Stimulated activated CD4-positive, alpha-beta T cell treated with anti-CD3 and anti-CD28 coated beads, Interleukin-2, amount 100 ng/mL, for 4 hours (primary cell): ENCODE data around the gene PCDHGB4.
"Not testable (repeated sequence)": the region's sequence is repeated elsewhere in the genome, so short reads cannot be mapped to it uniquely, and the experiment has no call there.

Experiments
- DNase-seq: peaks from one replicate; pipeline ENCODE4 v3.0.0-alpha.2; 2020; ENCODE audit warnings: low read depth

The PCDHGB4 gene

DNA sequence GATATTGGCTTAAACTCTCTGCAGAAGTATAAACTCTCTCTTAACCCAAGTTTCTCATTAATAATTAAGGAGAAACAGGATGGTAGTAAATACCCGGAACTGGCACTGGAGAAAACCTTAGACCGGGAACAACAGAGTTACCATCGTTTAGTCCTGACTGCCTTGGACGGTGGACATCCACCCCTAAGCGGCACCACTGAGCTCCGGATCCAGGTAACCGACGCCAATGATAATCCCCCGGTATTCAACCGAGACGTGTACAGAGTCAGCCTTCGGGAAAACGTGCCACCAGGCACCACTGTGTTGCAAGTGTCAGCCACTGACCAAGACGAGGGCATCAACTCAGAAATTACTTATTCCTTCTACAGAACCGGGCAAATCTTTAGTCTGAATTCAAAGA is 11.1 kb downstream of the PCDHGB4 start:
- no peak for DNase-seq

DNA sequence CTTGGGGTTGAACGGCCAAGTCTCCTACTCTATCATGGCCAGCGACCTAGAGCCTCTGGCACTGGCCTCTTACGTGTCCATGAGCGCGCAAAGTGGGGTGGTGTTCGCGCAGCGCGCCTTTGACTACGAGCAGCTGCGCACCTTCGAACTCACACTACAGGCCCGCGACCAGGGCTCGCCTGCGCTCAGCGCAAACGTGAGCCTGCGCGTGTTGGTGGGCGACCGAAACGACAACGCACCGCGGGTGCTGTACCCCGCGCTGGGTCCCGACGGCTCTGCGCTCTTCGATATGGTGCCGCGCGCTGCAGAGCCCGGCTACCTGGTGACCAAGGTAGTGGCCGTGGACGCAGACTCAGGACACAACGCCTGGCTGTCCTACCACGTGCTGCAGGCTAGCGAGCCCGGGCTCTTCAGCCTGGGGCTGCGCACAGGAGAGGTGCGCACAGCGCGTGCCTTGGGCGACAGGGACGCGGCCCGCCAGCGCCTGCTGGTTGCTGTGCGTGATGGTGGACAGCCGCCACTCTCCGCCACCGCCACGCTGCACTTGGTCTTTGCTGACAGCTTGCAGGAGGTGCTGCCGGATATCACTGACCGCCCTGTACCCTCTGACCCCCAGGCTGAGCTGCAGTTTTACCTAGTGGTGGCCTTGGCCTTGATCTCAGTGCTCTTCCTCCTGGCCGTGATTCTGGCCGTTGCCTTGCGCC is 12.2 kb downstream of the PCDHGB4 start:
- no peak for DNase-seq

DNA sequence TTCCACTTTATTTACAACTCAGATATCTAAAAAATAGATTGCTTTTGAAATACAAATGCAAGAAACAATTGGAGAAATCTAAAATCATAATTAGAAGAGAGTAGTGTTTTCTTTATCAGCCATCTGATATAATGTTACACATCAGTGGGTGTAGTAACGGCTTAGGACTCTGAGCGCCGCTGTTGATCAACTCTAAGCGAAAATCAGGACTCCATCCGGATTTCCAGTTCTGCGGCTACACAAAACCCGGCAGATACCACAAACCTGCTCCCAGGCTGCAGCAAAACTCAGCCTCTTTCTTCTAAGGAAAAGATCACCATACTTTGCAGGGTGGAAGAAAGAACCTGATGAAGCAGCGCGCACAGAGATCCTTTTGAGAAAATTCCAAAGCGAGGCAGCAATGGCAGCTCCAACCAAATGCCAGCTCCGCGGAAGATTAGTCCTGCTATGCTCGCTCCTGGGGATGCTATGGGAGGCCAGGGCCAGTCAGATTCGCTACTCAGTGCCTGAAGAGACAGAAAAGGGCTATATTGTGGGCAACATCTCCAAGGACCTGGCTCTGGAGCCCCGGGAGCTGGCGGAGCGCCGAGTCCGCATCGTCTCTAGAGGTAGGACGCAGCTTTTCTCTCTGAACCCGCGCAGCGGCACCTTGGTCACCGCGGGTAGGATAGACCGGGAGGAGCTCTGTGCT is 15.2 kb downstream of the PCDHGB4 start, which contains the start of gene PCDHGA9:
Gene PCDHGA9, plus strand, starts transcription at position 226 of the 691 bp plus-strand sequence. Its CDS starts 175 bp downstream, at position 401.
- no peak for DNase-seq

DNA sequence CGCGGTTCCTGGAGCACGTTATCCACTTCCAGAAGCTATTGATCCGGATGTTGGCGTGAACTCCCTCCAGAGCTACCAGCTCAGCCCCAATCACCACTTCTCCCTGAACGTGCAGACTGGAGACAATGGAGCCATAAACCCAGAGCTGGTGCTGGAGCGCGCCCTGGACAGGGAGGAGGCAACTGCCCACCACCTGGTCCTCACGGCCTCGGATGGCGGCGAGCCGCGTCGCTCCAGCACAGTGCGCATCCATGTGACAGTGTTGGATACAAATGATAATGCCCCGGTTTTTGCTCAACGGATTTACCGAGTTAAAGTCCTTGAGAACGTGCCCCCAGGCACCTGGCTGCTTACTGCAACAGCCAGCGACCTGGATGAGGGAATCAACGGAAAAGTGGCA is 15.9 kb downstream of the PCDHGB4 start:
- no peak for DNase-seq

DNA sequence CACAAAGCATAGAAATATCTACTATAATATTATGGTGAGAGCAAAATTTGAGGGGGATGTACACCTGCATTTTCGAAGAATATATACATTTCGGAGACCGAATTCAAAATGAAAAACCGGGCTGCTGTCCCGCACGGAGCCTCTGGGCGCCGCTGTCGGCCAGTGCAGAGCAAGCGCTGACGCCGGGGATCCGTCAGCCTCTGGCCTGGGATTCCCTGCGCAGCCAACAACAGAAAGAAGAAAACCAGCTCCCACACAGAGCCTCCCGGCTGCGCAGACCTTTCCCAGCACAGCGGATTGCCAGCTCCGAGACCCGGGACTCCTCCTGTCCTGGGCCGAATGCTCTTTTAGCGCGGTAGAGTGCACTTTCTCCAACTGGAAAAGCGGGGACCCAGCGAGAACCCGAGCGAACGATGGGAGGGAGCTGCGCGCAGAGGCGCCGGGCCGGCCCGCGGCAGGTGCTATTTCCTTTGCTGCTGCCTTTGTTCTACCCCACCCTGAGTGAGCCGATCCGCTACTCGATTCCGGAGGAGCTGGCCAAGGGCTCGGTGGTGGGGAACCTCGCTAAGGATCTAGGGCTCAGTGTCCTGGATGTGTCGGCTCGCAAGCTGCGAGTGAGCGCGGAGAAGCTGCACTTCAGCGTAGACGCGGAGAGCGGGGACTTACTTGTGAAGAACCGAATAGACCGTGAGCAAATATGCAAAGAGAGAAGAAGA is 20.4 kb downstream of the PCDHGB4 start, which contains the start of gene PCDHGB6:
Gene PCDHGB6, plus strand, starts transcription at position 232 of the 716 bp plus-strand sequence. Its CDS starts 182 bp downstream, at position 414.
- DNase-seq, result not testable (repeated sequence)

DNA sequence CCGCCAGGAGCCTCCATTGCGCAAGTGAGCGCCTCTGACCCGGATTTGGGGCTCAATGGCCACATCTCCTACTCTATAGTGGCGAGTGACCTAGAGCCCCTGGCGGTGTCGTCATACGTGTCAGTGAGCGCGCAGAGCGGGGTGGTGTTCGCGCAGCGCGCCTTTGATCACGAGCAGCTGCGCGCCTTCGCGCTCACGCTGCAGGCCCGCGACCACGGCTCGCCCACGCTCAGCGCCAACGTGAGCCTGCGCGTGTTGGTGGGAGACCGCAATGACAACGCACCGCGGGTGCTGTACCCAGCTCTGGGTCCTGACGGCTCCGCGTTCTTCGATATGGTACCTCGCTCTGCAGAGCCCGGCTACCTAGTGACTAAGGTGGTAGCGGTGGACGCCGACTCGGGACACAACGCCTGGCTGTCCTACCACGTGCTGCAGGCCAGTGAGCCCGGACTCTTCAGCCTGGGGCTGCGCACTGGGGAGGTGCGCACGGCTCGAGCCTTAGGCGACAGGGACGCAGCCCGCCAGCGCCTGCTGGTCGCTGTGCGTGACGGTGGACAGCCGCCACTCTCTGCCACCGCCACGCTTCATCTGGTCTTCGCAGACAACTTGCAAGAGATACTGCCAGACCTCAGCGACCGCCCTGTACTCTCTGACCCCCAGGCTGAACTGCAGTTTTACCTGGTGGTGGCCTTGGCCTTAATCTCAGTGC is 22.3 kb downstream of the PCDHGB4 start:
- no peak for DNase-seq

DNA sequence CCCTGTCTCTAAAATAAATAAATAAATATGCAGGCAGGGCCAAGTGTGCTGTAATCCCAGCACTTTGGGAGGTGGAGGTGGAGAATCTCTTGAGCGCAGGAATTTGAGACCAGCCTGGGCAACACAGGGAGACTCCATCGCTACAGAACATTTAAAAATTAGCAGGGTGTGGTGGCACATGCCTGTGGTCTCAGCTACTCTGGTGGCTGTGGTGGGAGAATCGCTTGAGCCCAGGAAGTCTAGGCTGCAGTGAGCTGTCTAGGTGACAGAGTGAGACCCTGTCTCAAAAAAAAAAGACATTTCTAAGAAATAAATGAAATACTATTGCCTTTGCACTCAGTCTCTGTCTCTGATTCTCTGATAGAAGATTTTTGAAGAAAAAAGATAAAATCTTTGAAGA is 24.1 kb downstream of the PCDHGB4 start:
- DNase-seq, result no peak

DNA sequence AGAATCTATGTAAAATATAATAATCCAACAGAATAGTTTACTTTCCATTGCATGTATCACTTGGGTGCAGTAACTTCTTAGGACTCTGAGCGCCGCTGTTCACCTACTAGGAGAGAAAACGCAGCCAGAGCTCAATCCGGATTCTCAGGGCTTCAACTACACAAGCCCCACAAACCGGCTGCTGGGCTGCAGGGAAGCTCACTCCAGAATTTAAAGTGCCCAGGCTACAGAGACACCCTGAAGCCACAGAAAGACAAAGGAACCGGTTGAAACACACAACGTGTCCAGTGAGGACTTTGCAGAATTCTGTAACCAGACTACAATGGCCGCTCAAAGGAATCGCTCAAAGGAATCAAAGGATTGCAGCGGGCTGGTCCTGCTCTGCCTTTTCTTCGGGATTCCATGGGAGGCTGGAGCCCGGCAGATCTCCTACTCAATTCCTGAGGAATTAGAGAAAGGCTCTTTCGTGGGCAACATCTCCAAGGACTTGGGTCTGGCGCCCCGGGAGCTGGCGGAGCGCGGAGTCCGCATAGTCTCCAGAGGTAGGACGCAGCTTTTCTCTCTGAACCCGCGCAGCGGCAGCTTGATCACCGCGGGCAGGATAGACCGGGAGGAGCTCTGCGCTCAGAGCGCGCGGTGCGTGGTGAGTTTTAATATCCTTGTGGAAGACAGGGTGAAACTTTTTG is 25.5 kb downstream of the PCDHGB4 start, which contains the start of gene PCDHGA10:
Gene PCDHGA10, plus strand, starts transcription at position 134 of the 686 bp plus-strand sequence. Its CDS starts 189 bp downstream, at position 323.
- DNase-seq, result no peak

DNA sequence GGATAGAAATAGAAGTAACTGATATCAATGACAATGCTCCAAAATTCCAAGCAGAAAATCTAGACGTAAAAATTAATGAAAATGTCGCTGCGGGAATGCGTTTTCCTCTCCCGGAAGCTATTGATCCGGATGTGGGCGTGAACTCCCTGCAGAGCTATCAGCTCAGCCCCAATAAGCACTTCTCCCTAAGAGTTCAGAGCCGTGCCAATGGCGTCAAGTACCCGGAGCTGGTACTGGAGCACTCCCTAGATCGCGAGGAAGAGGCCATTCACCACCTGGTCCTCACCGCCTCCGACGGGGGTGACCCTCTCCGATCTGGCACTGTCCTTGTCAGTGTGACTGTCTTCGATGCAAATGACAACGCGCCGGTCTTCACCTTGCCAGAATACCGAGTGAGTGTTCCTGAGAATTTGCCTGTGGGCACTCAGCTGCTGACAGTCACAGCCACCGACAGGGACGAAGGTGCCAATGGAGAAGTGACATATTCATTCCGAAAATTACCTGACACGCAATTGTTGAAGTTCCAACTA is 26.1 kb downstream of the PCDHGB4 start:
- no peak for DNase-seq

DNA sequence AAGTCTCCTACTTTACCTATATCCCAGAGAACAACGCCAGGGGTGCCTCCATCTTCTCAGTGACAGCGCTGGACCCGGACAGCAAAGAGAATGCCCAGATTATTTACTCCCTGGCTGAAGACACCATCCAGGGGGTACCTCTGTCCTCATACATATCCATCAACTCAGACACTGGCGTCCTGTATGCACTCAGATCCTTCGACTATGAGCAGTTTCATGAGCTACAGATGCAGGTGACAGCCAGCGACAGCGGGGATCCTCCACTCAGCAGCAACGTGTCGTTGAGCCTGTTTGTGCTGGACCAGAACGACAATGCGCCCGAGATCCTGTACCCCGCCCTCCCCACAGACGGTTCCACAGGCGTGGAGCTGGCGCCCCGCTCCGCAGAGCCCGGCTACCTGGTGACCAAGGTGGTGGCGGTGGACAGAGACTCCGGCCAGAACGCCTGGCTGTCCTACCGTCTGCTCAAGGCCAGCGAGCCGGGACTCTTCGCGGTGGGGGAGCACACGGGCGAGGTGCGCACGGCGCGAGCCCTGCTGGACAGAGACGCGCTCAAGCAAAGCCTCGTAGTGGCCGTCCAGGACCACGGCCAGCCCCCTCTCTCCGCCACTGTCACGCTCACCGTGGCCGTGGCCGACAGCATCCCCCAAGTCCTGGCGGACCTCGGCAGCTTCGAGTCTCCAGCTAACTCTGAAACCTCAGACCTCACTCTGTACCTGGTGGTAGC is 27.2 kb downstream of the PCDHGB4 start:
- DNase-seq, result not testable (repeated sequence)

DNA sequence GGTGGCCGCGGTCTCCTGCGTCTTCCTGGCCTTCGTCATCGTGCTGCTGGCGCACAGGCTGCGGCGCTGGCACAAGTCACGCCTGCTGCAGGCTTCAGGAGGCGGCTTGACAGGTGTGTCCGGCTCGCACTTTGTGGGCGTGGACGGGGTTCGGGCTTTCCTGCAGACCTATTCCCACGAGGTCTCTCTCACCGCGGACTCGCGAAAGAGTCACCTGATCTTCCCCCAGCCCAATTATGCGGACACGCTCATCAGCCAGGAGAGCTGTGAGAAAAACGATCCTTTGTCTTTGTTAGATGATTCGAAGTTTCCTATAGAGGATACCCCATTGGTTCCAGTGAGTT is 27.7 kb downstream of the PCDHGB4 start:
- not testable (repeated sequence) for DNase-seq

DNA sequence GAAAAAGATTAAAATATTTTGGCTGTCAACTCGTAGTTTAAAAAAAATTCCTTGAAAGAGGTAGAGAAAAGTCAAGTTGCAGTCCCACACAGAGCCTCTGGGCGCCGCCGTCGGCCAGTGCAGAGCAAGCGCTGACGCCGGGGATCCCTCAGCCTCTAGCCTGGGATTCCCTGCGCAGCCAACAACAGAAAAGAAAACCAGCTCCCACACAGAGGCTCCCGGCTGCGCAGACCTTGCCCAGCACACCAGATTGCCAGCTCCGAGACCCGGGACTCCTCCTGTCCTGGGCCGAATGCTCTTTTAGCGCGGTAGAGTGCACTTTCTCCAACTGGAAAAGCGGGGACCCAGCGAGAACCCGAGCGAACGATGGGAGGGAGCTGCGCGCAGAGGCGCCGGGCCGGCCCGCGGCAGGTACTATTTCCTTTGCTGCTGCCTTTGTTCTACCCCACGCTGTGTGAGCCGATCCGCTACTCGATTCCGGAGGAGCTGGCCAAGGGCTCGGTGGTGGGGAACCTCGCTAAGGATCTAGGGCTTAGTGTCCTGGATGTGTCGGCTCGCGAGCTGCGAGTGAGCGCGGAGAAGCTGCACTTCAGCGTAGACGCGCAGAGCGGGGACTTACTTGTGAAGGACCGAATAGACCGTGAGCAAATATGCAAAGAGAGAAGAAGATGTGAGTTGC is 30.1 kb downstream of the PCDHGB4 start, which contains the start of gene PCDHGB7:
Gene PCDHGB7, plus strand, starts transcription at position 184 of the 679 bp plus-strand sequence. Its CDS starts 183 bp downstream, at position 367.
- DNase-seq, result not testable (repeated sequence)

DNA sequence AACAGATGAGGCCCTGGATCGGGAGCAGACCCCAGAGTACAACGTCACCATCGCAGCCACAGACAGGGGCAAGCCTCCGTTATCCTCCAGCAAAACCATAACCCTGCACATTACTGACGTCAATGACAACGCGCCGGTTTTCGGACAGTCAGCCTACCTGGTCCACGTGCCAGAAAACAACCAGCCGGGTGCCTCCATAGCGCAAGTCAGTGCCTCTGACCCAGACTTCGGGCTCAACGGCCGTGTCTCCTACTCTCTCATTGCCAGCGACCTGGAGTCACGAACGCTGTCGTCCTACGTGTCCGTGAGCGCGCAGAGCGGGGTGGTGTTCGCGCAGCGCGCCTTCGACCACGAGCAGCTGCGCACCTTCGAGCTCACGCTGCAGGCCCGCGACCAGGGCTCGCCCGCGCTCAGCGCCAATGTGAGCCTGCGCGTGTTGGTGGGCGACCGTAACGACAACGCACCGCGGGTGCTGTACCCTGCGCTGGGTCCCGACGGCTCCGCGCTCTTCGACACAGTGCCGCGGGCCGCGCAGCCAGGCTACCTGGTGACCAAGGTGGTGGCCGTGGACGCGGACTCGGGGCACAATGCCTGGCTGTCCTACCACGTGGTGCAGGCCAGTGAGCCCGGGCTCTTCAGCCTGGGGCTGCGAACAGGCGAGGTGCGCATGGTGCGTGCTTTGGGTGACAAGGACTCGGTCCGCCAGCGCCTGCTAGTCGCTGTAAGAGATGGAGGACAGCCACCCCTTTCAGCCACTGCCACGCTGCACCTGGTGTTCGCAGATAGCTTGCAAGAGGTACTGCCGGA is 31.8 kb downstream of the PCDHGB4 start:
- DNase-seq, result no peak

DNA sequence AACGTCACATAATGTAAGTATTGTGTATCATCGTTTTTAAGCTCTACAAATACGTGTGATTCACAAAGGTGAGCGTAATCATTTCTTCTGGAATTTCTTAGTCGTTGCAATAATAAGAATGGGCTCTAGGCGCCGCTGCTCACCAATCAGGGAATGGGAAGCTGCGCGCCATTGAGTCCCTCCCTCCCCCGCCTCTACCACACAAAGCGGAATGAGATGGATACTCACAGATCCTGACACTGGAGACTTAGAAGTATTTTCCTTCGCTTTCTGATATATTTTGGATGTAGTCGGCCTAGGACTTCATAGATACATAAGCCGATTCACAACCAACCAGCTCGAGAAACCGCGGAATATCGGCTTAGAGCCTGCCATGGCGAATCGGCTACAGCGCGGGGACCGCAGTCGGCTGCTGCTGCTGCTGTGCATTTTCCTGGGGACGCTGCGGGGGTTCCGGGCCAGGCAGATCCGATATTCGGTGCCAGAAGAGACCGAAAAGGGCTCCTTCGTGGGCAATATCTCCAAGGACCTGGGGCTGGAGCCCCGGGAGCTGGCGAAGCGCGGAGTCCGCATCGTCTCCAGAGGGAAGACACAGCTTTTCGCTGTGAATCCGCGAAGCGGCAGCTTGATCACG is 33.5 kb downstream of the PCDHGB4 start, which contains the start of gene PCDHGA11:
Gene PCDHGA11, plus strand, starts transcription at position 197 of the 634 bp plus-strand sequence. Its CDS starts 177 bp downstream, at position 374.
- DNase-seq, result no peak

DNA sequence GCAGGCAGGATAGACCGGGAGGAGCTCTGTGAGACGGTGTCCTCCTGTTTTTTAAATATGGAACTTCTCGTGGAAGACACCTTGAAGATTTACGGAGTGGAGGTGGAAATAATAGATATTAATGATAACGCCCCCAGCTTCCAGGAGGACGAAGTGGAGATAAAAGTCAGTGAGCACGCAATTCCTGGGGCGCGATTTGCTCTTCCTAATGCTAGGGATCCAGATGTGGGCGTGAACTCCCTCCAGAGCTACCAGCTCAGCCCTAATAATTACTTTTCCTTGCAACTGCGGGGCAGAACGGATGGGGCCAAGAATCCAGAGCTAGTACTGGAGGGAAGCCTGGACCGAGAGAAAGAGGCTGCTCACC is 34.0 kb downstream of the PCDHGB4 start:
- DNase-seq, result no peak

DNA sequence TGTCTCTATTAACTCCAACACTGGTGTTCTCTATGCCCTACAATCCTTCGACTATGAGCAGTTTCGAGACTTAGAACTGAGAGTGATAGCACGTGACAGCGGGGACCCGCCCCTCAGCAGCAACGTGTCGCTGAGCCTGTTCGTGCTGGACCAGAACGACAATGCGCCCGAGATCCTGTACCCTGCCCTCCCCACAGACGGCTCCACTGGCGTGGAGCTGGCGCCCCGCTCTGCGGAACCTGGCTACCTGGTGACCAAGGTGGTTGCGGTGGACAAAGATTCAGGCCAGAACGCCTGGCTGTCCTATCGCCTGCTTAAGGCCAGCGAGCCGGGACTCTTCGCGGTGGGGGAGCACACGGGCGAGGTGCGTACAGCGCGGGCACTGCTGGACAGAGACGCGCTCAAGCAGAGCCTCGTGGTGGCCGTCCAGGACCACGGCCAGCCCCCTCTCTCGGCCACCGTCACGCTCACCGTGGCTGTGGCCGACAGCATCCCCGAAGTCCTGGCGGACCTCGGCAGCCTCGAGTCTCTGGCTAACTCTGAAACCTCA is 35.3 kb downstream of the PCDHGB4 start:
- no peak for DNase-seq

DNA sequence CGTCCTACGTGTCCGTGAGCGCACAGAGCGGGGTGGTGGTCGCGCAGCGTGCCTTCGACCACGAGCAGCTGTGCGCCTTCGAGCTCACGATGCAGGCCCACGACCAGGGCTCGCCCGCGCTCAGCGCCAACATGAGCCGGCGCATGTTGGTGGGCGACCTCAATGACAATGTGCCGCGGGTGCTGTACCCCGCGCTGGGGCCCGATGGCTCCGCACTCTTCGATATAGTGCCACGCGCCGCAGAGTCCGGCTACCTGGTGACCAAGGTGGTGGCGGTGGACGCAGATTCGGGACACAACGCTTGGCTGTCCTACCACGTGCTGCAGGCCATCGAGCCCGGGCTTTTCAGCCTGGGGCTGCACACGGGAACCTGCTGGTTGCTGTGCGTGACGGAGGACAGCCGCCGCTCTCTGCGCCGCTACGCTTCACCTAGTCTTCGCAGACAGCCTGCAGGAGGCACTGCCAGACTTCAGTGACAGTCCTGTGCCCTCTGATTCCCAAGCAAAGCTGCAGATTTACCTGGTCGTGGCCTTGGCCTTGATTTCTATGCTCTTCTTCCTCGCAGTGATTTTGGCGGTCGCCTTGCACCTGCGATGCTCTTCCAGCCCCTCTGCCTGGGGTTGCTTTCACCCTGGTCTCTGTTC is 40.4 kb downstream of the PCDHGB4 start:
- DNase-seq, result no peak
